ENCODE data around the gene KLHDC4. TPM values are rescaled to one million over a fixed set of nuclear protein-coding genes. Genes with fewer than 3 reads are reported as not detected.

Gene KLHDC4
- total RNA-seq, 2 experiments from 2014 or later = 82.1 to 84.9 TPM

DNA sequence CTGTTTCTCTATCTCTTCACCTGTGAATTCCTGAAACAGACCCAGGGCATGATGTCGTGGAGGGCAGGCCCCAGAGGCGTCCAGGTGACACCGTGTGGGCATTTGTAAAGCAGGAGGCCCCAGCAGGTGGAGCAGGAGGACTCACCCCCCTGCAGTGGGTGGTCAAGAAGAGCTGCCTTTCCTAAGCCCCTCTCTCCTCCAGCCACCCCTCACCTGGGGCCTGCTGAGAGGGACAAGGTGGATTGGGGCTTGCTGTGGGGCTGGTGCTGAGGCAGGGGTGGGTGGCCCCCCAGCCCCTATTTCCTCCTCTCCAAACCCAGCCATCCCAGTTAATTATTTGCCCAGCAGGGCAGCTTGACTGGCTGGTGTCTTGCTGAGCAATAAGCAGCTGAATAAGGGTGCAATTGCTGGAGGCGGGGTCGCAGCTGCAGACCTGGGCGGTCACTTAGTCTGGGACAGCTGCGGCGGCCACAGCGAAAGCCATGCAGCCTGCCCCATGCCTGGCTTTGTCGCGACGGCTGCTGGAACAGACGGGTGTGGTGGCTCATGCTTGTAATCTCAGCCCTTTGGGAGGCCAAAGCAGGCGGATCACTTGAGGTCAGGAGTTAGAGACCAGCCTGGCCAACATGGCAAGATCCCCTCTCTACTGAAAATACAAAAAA, 107.1 kb downstream of the KLHDC4 start:
- DNase-seq = no peak
- no peaks in the 10 kb centered on the region for H3K4me1 Mint-ChIP-seq
- no peak overlapping the region for H3K4me3 Mint-ChIP-seq
- no peaks in the 10 kb centered on the region for H3K36me3 Mint-ChIP-seq (ENCODE audit: low read depth)
- ChIA-PET CTCF (no interaction called here), POLR2A (no interaction called here)
- no peaks in the 10 kb centered on the region for H3K9me3 Mint-ChIP-seq
- no peak overlapping the region for H3K27ac Mint-ChIP-seq
- H3K27me3 Mint-ChIP-seq = peaks cover 1% of the 10 kb centered on the region

Other genes starting within 250 kb of the KLHDC4 start
- gene JPH3, start 163.5 kb downstream of the KLHDC4 start, total RNA-seq = not detected
- 100 to 1,000 TPM; 178 to 187 TPM for gene SLC7A5, start 103.5 kb upstream of the KLHDC4 start, total RNA-seq
- not detected for gene CA5A, start 170.5 kb upstream of the KLHDC4 start, total RNA-seq
- gene BANP, start 185.4 kb upstream of the KLHDC4 start, total RNA-seq = 10 to 100 TPM; 33.6 to 38.9 TPM